ENCODE measurements around the gene HEY2.

Gene HEY2

DNA sequence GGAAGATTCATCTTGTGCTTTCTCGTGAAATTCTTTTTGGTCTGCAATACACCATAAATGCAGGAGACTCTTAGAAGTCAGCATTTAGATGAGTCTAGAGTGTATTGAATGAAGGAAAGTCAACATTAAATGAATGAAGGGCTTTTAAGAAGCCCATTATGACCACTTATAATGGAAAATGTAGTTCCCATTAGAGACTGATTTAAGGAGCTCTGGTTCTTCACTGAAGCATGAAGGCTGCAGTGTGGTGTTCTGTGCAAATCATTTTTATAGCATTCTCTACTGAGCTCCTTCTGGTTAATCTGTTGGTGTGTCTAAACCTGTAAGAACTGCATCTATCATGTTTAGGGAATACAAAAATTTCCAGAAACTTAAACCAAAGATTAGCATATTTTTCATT lies 61.0 kb downstream of the HEY2 start (continued):
- TF ChIP-seq ZNF23 (tag by site-specific recombination; IDR thresholded peaks at IDR 0.05; ENCODE audit: borderline replicate concordance) (no peak), FEZF1 (tag by site-specific recombination; IDR thresholded peaks at IDR 0.05) (peak; percentile 58), GLI2 (tag by site-specific recombination; IDR thresholded peaks at IDR 0.05; ENCODE audit: borderline replicate concordance, low read depth) (0 out of 2 replicates have a peak, but pooled peaks have one; percentile 51), OSR2 (tag by site-specific recombination; IDR thresholded peaks at IDR 0.05) (peak; percentile 99), OVOL3 (tag by site-specific recombination; IDR thresholded peaks at IDR 0.05) (peak; percentile 73; the same call in 1 of the 2 replicates), ZNF610 (tag by site-specific recombination; IDR thresholded peaks at IDR 0.05; ENCODE audit: borderline replicate concordance) (peak; percentile 65; the same call in 1 of the 2 replicates), ZNF24 (tag by site-specific recombination; IDR thresholded peaks at IDR 0.05) (peak; percentile 88; the same call in 1 of the 2 replicates), ZBTB10 (tag by site-specific recombination; IDR thresholded peaks at IDR 0.05) (no peak), KLF10 (tag by site-specific recombination; IDR thresholded peaks at IDR 0.05) (0 out of 2 replicates have a peak, but pooled peaks have one; percentile 46), ZNF600 (tag by site-specific recombination; IDR thresholded peaks at IDR 0.05) (no peak), ZEB2 (tag by site-specific recombination; IDR thresholded peaks at IDR 0.05) (peak; percentile 64; the same call in 1 of the 2 replicates)
- TF ChIP-seq, protein P1, sequence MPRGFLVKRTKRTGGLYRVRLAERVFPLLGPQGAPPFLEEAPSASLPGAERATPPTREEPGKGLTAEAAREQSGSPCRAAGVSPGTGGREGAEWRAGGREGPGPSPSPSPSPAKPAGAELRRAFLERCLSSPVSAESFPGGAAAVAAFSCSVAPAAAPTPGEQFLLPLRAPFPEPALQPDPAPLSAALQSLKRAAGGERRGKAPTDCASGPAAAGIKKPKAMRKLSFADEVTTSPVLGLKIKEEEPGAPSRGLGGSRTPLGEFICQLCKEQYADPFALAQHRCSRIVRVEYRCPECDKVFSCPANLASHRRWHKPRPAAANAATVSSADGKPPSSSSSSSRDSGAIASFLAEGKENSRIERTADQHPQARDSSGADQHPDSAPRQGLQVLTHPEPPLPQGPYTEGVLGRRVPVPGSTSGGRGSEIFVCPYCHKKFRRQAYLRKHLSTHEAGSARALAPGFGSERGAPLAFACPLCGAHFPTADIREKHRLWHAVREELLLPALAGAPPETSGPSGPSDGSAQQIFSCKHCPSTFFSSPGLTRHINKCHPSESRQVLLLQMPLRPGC (tag by site-specific recombination; IDR thresholded peaks at IDR 0.05): peak; percentile 52
- TF ChIP-seq, protein P2, sequence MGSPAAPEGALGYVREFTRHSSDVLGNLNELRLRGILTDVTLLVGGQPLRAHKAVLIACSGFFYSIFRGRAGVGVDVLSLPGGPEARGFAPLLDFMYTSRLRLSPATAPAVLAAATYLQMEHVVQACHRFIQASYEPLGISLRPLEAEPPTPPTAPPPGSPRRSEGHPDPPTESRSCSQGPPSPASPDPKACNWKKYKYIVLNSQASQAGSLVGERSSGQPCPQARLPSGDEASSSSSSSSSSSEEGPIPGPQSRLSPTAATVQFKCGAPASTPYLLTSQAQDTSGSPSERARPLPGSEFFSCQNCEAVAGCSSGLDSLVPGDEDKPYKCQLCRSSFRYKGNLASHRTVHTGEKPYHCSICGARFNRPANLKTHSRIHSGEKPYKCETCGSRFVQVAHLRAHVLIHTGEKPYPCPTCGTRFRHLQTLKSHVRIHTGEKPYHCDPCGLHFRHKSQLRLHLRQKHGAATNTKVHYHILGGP (tag by site-specific recombination; IDR thresholded peaks at IDR 0.05): no peak
- TF ChIP-seq, protein P3, sequence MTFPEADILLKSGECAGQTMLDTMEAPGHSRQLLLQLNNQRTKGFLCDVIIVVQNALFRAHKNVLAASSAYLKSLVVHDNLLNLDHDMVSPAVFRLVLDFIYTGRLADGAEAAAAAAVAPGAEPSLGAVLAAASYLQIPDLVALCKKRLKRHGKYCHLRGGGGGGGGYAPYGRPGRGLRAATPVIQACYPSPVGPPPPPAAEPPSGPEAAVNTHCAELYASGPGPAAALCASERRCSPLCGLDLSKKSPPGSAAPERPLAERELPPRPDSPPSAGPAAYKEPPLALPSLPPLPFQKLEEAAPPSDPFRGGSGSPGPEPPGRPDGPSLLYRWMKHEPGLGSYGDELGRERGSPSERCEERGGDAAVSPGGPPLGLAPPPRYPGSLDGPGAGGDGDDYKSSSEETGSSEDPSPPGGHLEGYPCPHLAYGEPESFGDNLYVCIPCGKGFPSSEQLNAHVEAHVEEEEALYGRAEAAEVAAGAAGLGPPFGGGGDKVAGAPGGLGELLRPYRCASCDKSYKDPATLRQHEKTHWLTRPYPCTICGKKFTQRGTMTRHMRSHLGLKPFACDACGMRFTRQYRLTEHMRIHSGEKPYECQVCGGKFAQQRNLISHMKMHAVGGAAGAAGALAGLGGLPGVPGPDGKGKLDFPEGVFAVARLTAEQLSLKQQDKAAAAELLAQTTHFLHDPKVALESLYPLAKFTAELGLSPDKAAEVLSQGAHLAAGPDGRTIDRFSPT (tag by site-specific recombination; IDR thresholded peaks at IDR 0.05): 0 out of 2 replicates have a peak, but pooled peaks have one; percentile 28
- TF ChIP-seq, protein P4, sequence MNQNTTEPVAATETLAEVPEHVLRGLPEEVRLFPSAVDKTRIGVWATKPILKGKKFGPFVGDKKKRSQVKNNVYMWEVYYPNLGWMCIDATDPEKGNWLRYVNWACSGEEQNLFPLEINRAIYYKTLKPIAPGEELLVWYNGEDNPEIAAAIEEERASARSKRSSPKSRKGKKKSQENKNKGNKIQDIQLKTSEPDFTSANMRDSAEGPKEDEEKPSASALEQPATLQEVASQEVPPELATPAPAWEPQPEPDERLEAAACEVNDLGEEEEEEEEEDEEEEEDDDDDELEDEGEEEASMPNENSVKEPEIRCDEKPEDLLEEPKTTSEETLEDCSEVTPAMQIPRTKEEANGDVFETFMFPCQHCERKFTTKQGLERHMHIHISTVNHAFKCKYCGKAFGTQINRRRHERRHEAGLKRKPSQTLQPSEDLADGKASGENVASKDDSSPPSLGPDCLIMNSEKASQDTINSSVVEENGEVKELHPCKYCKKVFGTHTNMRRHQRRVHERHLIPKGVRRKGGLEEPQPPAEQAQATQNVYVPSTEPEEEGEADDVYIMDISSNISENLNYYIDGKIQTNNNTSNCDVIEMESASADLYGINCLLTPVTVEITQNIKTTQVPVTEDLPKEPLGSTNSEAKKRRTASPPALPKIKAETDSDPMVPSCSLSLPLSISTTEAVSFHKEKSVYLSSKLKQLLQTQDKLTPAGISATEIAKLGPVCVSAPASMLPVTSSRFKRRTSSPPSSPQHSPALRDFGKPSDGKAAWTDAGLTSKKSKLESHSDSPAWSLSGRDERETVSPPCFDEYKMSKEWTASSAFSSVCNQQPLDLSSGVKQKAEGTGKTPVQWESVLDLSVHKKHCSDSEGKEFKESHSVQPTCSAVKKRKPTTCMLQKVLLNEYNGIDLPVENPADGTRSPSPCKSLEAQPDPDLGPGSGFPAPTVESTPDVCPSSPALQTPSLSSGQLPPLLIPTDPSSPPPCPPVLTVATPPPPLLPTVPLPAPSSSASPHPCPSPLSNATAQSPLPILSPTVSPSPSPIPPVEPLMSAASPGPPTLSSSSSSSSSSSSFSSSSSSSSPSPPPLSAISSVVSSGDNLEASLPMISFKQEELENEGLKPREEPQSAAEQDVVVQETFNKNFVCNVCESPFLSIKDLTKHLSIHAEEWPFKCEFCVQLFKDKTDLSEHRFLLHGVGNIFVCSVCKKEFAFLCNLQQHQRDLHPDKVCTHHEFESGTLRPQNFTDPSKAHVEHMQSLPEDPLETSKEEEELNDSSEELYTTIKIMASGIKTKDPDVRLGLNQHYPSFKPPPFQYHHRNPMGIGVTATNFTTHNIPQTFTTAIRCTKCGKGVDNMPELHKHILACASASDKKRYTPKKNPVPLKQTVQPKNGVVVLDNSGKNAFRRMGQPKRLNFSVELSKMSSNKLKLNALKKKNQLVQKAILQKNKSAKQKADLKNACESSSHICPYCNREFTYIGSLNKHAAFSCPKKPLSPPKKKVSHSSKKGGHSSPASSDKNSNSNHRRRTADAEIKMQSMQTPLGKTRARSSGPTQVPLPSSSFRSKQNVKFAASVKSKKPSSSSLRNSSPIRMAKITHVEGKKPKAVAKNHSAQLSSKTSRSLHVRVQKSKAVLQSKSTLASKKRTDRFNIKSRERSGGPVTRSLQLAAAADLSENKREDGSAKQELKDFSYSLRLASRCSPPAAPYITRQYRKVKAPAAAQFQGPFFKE (tag by site-specific recombination; IDR thresholded peaks at IDR 0.05; ENCODE audit: borderline replicate concordance): no peak

All from HEK293 (cell line).